HepG2 (cell line): Measurements from ENCODE around the gene GCH1.

Experiments used
- BHLHE40 ChIP-seq: IDR thresholded peaks from 2 replicates; pipeline ENCODE4 v1.6.1; 2011; ENCODE audit warnings: low read length, improper control_type of control experiment
- GLMP ChIP-seq: sonication (generic); formaldehyde crosslinking; IDR thresholded peaks from 2 replicates; pipeline ENCODE4 v1.9.0; 2021; ENCODE audit warnings: missing genetic modification reagents, mild to moderate bottlenecking, borderline replicate concordance
- MIXL1 ChIP-seq: IDR thresholded peaks from 2 replicates; pipeline ENCODE4 v1.6.1; 2016
- MXI1 ChIP-seq: IDR thresholded peaks from 3 replicates; pipeline ENCODE4 v1.6.1; 2012; ENCODE audit warnings: low read depth, low read length, inconsistent platforms, borderline replicate concordance
- NBN ChIP-seq: fragments of 450-650 bp; conservative IDR thresholded peaks from 2 replicates; pipeline ENCODE4 v1.6.1; 2017
- TF ChIP-seq, protein P1 (sequence below): sonication (generic); formaldehyde crosslinking; IDR thresholded peaks from 2 replicates; pipeline ENCODE4 v1.4.0; 2020; ENCODE audit warnings: missing genetic modification reagents, borderline replicate concordance
- TF ChIP-seq, protein P2 (sequence below): IDR thresholded peaks from 2 replicates; pipeline ENCODE4 v1.6.1; 2016; ENCODE audit warnings: control low read depth

GRCh38 chr14:54906075-54906474, 3.4 kb upstream of the GCH1 start:
- TF ChIP-seq NBN (no peak), BHLHE40 (no peak), MIXL1 (no peak), GLMP (CRISPR knock-in tag) (no peak), MXI1 (no peak)
- TF ChIP-seq, protein P1, sequence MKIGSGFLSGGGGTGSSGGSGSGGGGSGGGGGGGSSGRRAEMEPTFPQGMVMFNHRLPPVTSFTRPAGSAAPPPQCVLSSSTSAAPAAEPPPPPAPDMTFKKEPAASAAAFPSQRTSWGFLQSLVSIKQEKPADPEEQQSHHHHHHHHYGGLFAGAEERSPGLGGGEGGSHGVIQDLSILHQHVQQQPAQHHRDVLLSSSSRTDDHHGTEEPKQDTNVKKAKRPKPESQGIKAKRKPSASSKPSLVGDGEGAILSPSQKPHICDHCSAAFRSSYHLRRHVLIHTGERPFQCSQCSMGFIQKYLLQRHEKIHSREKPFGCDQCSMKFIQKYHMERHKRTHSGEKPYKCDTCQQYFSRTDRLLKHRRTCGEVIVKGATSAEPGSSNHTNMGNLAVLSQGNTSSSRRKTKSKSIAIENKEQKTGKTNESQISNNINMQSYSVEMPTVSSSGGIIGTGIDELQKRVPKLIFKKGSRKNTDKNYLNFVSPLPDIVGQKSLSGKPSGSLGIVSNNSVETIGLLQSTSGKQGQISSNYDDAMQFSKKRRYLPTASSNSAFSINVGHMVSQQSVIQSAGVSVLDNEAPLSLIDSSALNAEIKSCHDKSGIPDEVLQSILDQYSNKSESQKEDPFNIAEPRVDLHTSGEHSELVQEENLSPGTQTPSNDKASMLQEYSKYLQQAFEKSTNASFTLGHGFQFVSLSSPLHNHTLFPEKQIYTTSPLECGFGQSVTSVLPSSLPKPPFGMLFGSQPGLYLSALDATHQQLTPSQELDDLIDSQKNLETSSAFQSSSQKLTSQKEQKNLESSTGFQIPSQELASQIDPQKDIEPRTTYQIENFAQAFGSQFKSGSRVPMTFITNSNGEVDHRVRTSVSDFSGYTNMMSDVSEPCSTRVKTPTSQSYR (CRISPR knock-in tag), result no peak
- TF ChIP-seq, protein P2, sequence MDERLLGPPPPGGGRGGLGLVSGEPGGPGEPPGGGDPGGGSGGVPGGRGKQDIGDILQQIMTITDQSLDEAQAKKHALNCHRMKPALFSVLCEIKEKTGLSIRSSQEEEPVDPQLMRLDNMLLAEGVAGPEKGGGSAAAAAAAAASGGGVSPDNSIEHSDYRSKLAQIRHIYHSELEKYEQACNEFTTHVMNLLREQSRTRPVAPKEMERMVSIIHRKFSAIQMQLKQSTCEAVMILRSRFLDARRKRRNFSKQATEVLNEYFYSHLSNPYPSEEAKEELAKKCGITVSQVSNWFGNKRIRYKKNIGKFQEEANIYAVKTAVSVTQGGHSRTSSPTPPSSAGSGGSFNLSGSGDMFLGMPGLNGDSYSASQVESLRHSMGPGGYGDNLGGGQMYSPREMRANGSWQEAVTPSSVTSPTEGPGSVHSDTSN, result no peak
